Right kidney (tissue), 1 donor: ENCODE data around the gene FHL2.

Experiments used
- DNase-seq: peaks from one replicate; pipeline ENCODE4 v3.0.0-alpha.2; 2016

Gene FHL2

GRCh38 chr2:105315314-105315713, 83.5 kb downstream of the FHL2 start:
- no peak for DNase-seq

GRCh38 chr2:105313877-105314276, 85.0 kb downstream of the FHL2 start:
- DNase-seq: no peak
